HCT116 (cell line): ENCODE measurements around the gene TLE4. TPM values are rescaled to one million over a fixed set of nuclear protein-coding genes. Genes with fewer than 3 reads are reported as not detected.

Experiments
- ATAC-seq: fragments of 200-7000 bp; cut with Tn5 transposase; 2 replicates; pipeline ENCODE4 v1.9.1; 2020; ENCODE audit warnings: mild to moderate bottlenecking, moderate library complexity
- BruUV-seq: library from RNA; stranded (reverse); fragments of 400-500 nt; replicated peaks from 2 replicates; lab custom pipeline; 2021; lab: Mats Ljungman, UMichigan
- CTCF ChIA-PET: fragments of 300-600 bp; sonication (Branson Sonifier 250); formaldehyde crosslinking; loops from one replicate; lab custom pipeline; 2021; ENCODE audit warnings: antibody characterized with exemption; lab: Charles Lee
- POLR2A ChIA-PET: fragments of 300-600, 350-600 bp; sonication (Branson Sonifier 250); formaldehyde crosslinking; loops from one replicate; lab custom pipeline; 2021; ENCODE audit warnings: antibody characterized with exemption; lab: Charles Lee
- RAD21 ChIA-PET, 2 experiments: fragments of 300-600 bp; sonication (Branson Sonifier 250); formaldehyde crosslinking; loops; one replicate each; lab custom pipeline; 2023; ENCODE audit warnings: low total read pairs in 2 of 2; ENCODE audit not compliant: uncharacterized antibody in 2 of 2, unreplicated experiment in 2 of 2, low non-redundant PET in 1 of 2; lab: Charles Lee
- DNase-seq: peaks from one replicate; pipeline ENCODE4 v3.0.0-alpha.2; 2010; ENCODE audit warnings: low read depth, low spot score
- H2AFZ ChIP-seq: fragments of 200-600 bp; shearing (Covaris generic), sonication (generic); 2 replicates; pipeline ENCODE4 v1.6.1; 2017; ENCODE audit warnings: low read depth, mixed run types, mixed read lengths, antibody characterized with exemption, low read length; ENCODE audit not compliant: poor library complexity, severe bottlenecking
- H3K27ac ChIP-seq: 2 replicates; pipeline ENCODE4 v1.5.1; 2012; ENCODE audit warnings: low read depth, low read length
- H3K27me3 ChIP-seq: fragments of 200-600 bp; sonication (generic); 2 replicates; pipeline ENCODE4 v1.6.1; 2016; ENCODE audit warnings: mixed run types, low read length, mixed read lengths; ENCODE audit not compliant: insufficient read depth
- H3K36me3 ChIP-seq, 2 experiments: fragments of 200-500 bp in 1 of 2; fragments of 200-600 bp in 1 of 2; sonication (Bioruptor generic) in 1 of 2; sonication (generic) in 1 of 2; 2 replicates each; pipeline versions ENCODE4 v1.5.1 to v1.6.1; 2014 to 2016; ENCODE audit warnings: low read length in 2 of 2, inconsistent platforms in 1 of 2, mixed read lengths in 1 of 2, mixed run types in 1 of 2; ENCODE audit not compliant: insufficient read depth in 2 of 2, control insufficient read depth in 1 of 2
- H3K4me1 ChIP-seq, 2 experiments: fragments of 200-600 bp in 1 of 2; sonication (generic) in 1 of 2; 2 replicates each; pipeline versions ENCODE4 v1.5.1 to v1.6.1; 2012 to 2017; ENCODE audit warnings: low read length in 2 of 2, inconsistent platforms in 1 of 2, mild to moderate bottlenecking in 1 of 2, mixed read lengths in 1 of 2, mixed run types in 1 of 2, moderate library complexity in 1 of 2; ENCODE audit not compliant: insufficient read depth in 2 of 2, control insufficient read depth in 1 of 2
- H3K4me2 ChIP-seq: fragments of 200-600 bp; sonication (generic); 2 replicates; pipeline ENCODE4 v1.6.1; 2017; ENCODE audit warnings: mixed run types, low read length, mixed read lengths
- H3K4me3 ChIP-seq, 2 experiments: fragments of 200-600 bp in 1 of 2; sonication (generic) in 1 of 2; replicated peaks in 1 of 2; 2 replicates each; pipeline ENCODE4 v1.5.1; 2011 to 2016; ENCODE audit warnings: low read length in 2 of 2, control low read depth in 1 of 2, low read depth in 1 of 2, mild to moderate bottlenecking in 1 of 2, mixed read lengths in 1 of 2, mixed run types in 1 of 2
- H3K79me2 ChIP-seq: fragments of 200-600 bp; sonication (generic); 2 replicates; pipeline ENCODE4 v1.6.1; 2017; ENCODE audit warnings: mild to moderate bottlenecking, mixed run types, low read length, moderate library complexity, mixed read lengths; ENCODE audit not compliant: insufficient read depth
- H3K9ac ChIP-seq: fragments of 200-600 bp; sonication (generic); 2 replicates; pipeline ENCODE4 v1.6.1; 2016; ENCODE audit warnings: low read length, mixed read lengths
- H3K9me2 ChIP-seq: fragments of 200-600 bp; sonication (generic), shearing (Covaris generic); 2 replicates; pipeline ENCODE4 v1.6.1; 2017; ENCODE audit warnings: mixed run types, mild to moderate bottlenecking, moderate library complexity; ENCODE audit not compliant: insufficient read depth
- H3K9me3 ChIP-seq, 2 experiments: fragments of 200-500 bp in 1 of 2; fragments of 200-600 bp in 1 of 2; sonication (Bioruptor generic) in 1 of 2; sonication (generic) in 1 of 2; 2 replicates each; pipeline ENCODE4 v1.6.1; 2014 to 2017; ENCODE audit warnings: low read length in 2 of 2, mixed read lengths in 2 of 2, inconsistent platforms in 1 of 2, low read depth in 1 of 2, mild to moderate bottlenecking in 1 of 2, mixed run types in 1 of 2, moderate library complexity in 1 of 2; ENCODE audit not compliant: control insufficient read depth in 1 of 2, insufficient read depth in 1 of 2
- H4K20me1 ChIP-seq: fragments of 200-600 bp; sonication (generic), shearing (Covaris generic); 2 replicates; pipeline ENCODE4 v1.6.1; 2017; ENCODE audit warnings: mixed run types, mild to moderate bottlenecking, moderate library complexity; ENCODE audit not compliant: insufficient read depth
- ATF3 ChIP-seq: IDR thresholded peaks from 2 replicates; pipeline ENCODE4 v1.6.1; 2012
- CBX3 ChIP-seq: IDR thresholded peaks from 2 replicates; pipeline ENCODE4 v1.6.1; 2012; ENCODE audit warnings: low read depth
- CEBPB ChIP-seq: IDR thresholded peaks from 2 replicates; pipeline ENCODE4 v1.6.1; 2012; ENCODE audit warnings: low read depth
- EGR1 ChIP-seq: IDR thresholded peaks from 2 replicates; pipeline ENCODE4 v1.6.1; 2012; ENCODE audit warnings: low read depth
- ELF1 ChIP-seq: IDR thresholded peaks from 2 replicates; pipeline ENCODE4 v1.6.1; 2012; ENCODE audit warnings: low read depth, borderline replicate concordance
- MAX ChIP-seq: IDR thresholded peaks from 2 replicates; pipeline ENCODE4 v1.6.1; 2012
- POLR2A ChIP-seq: IDR thresholded peaks from 2 replicates; pipeline ENCODE4 v1.7.0; 2011; ENCODE audit warnings: borderline replicate concordance; ENCODE audit not compliant: insufficient read depth, insufficient read length; ENCODE audit errors: extremely low read depth
- POLR2AphosphoS5 ChIP-seq: IDR thresholded peaks from 2 replicates; pipeline ENCODE4 v1.6.1; 2011; ENCODE audit warnings: mild to moderate bottlenecking, low read depth, low read length, moderate library complexity
- RAD21 ChIP-seq: IDR thresholded peaks from 2 replicates; pipeline ENCODE4 v1.6.1; 2012; ENCODE audit warnings: low read depth, mild to moderate bottlenecking
- SIN3A ChIP-seq: IDR thresholded peaks from 2 replicates; pipeline ENCODE4 v1.6.1; 2012; ENCODE audit warnings: low read depth
- SP1 ChIP-seq: IDR thresholded peaks from 2 replicates; pipeline ENCODE4 v1.6.1; 2012; ENCODE audit warnings: low read depth
- SRF ChIP-seq: IDR thresholded peaks from 2 replicates; pipeline ENCODE4 v1.6.1; 2012; ENCODE audit warnings: low read depth
- TCF7L2 ChIP-seq: IDR thresholded peaks from 2 replicates; pipeline ENCODE4 v1.7.0; 2011; ENCODE audit warnings: borderline replicate concordance, inconsistent platforms; ENCODE audit not compliant: insufficient read depth, insufficient read length; ENCODE audit errors: extremely low read depth
- YY1 ChIP-seq: IDR thresholded peaks from 2 replicates; pipeline ENCODE4 v1.6.1; 2011; ENCODE audit warnings: low read length, low read depth, moderate library complexity, mild to moderate bottlenecking; ENCODE audit not compliant: insufficient replicate concordance; ENCODE audit errors: extremely low read depth
- ZFX ChIP-seq: fragments of 450-650 bp; IDR thresholded peaks from 2 replicates; pipeline ENCODE4 v1.6.1; 2017
- ZNF274 ChIP-seq: fragments of 200-500 bp; sonication (Bioruptor generic); IDR thresholded peaks from 2 replicates; pipeline ENCODE4 v1.6.1; 2014; ENCODE audit warnings: mild to moderate bottlenecking, low read depth, low read length, inconsistent platforms
- intact Hi-C: fragments of 100-400 bp; cut with micrococcal nuclease; formaldehyde crosslinking; loops from 2 replicates; pipeline ENCODE4 v1.10.0; 2022
- total RNA-seq: library from RNA; stranded (reverse); gene quantifications from one replicate; pipeline ENCODE4 v1.2.1, GENCODE V29; 2021; ENCODE audit not compliant: unreplicated experiment
- TF ChIP-seq, protein P1 (sequence below): IDR thresholded peaks from 2 replicates; pipeline ENCODE4 v1.6.1; 2012; ENCODE audit warnings: low read depth

Gene TLE4
- total RNA-seq, 1 experiment from 2014 or later: 0.39 TPM

DNA sequence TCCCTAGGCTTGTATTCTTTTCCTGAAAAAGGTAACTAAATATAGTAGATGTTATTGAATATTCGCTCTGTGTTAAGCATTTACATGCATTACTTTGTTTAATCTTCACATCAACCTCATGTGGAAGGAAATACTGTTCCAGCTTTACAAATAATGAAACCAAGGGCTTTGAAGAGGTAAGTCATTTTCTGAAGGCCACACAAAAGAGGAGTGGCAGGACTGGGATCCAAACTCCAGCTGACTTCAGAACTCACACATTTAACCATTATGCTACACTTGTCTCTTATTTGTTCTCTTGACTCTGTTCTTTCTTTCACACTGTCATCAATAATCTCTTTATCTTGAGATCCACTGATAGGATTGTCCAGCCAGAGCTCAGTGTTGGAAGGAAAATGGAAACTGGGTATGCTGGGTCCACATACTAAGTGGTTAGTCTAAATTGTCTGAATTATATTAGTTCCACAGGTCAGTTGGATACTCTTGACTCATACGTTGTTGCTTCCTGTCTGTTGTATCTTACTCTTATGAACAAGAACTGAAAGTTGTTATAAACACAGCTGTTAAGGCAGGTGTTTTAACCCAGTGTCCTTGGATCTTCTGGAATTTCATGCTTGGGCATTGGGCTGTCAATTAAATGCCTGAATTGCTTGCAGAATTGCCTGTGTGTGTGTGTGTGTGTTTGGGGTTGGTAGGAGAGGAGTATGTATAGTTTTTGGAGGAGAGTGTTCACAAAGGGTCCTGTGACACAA lies 65.6 kb downstream of the TLE4 start:
- no peak for ATAC-seq
- CTCF ChIA-PET: no interaction called here

DNA sequence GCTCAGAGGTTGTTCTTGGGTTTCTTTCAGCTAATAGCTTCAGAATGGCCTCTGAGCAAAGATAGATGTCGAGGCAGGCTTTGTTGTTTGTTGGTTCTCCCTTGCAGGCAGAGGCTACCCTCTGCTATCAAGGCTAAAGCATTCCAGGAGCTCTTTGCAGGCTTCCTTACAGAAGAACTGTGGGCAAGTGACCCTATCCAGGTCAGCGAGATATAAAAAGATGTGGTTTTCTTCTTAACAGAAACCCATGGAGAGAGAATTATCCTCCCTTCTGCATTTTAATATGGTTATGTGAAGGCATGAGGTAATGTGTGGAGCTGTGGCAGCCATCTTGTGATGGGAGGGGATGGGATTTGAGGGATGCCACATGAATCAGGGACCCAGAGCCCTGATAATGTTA lies 67.0 kb downstream of the TLE4 start:
- ChIA-PET CTCF (no interaction called here), POLR2A (no interaction called here), RAD21 (no interaction called here)
- peaks cover 7% of the 10 kb centered on the region in 2 experiments; a peak in 2 of 4 replicates for H3K9me3 ChIP-seq
- no peak overlapping the region for H2AFZ ChIP-seq
- no peak overlapping the region for H3K4me3 ChIP-seq
- no peak overlapping the region for H3K4me2 ChIP-seq
- DNase-seq: no peak
- no peak overlapping the region for H3K27ac ChIP-seq
- no peaks in the 10 kb centered on the region for H3K27me3 ChIP-seq
- no peaks in the 10 kb centered on the region for H3K79me2 ChIP-seq
- BruUV-seq: no TSS peak
- no peak for ATAC-seq
- no peaks in the 10 kb centered on the region for H3K9me2 ChIP-seq
- no peaks in the 10 kb centered on the region for H4K20me1 ChIP-seq
- H3K9ac ChIP-seq: no peak overlapping the region
- no peaks in the 10 kb centered on the region for H3K4me1 ChIP-seq
- H3K36me3 ChIP-seq: no peaks in the 10 kb centered on the region
- intact Hi-C loops: no loop called here
- no peak for TF ChIP-seq MAX
- no peak for TF ChIP-seq YY1
- TF ChIP-seq ELF1: no peak
- TF ChIP-seq, protein P1, sequence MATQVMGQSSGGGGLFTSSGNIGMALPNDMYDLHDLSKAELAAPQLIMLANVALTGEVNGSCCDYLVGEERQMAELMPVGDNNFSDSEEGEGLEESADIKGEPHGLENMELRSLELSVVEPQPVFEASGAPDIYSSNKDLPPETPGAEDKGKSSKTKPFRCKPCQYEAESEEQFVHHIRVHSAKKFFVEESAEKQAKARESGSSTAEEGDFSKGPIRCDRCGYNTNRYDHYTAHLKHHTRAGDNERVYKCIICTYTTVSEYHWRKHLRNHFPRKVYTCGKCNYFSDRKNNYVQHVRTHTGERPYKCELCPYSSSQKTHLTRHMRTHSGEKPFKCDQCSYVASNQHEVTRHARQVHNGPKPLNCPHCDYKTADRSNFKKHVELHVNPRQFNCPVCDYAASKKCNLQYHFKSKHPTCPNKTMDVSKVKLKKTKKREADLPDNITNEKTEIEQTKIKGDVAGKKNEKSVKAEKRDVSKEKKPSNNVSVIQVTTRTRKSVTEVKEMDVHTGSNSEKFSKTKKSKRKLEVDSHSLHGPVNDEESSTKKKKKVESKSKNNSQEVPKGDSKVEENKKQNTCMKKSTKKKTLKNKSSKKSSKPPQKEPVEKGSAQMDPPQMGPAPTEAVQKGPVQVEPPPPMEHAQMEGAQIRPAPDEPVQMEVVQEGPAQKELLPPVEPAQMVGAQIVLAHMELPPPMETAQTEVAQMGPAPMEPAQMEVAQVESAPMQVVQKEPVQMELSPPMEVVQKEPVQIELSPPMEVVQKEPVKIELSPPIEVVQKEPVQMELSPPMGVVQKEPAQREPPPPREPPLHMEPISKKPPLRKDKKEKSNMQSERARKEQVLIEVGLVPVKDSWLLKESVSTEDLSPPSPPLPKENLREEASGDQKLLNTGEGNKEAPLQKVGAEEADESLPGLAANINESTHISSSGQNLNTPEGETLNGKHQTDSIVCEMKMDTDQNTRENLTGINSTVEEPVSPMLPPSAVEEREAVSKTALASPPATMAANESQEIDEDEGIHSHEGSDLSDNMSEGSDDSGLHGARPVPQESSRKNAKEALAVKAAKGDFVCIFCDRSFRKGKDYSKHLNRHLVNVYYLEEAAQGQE: no peak
- no peak for TF ChIP-seq EGR1
- TF ChIP-seq ZFX: no peak
- TF ChIP-seq POLR2A: no peak
- no peak for TF ChIP-seq SP1
- no peak for TF ChIP-seq SIN3A
- no peak for TF ChIP-seq SRF
- TF ChIP-seq CEBPB: no peak

More for the DNA sequence above, 65.6 kb downstream of the TLE4 start:
- Histone ChIP-seq H3K9ac (no peak overlapping the region), H3K27ac (no peak overlapping the region), H3K9me2 (no peaks in the 10 kb centered on the region), H3K4me3 (no peak overlapping the region), H3K9me3 (peaks cover 7% of the 10 kb centered on the region in 2 experiments; a peak in 2 of 4 replicates), H3K27me3 (no peaks in the 10 kb centered on the region)
- intact Hi-C loops: no loop called here
- no TSS peak for BruUV-seq
- POLR2A ChIA-PET: no interaction called here
- TF ChIP-seq CBX3 (no peak), TCF7L2 (no peak), ATF3 (no peak), ZFX (no peak), ZNF274 (no peak), SP1 (no peak), SIN3A (no peak), POLR2A (no peak), POLR2AphosphoS5 (no peak), RAD21 (no peak), MAX (no peak)
- TF ChIP-seq, all 23 proteins: peak for 0
- Histone ChIP-seq H3K36me3 (no peaks in the 10 kb centered on the region), H2AFZ (no peak overlapping the region), H3K79me2 (no peaks in the 10 kb centered on the region), H3K4me2 (no peak overlapping the region), H3K4me1 (no peaks in the 10 kb centered on the region), H4K20me1 (no peaks in the 10 kb centered on the region)
- no peak for DNase-seq
- RAD21 ChIA-PET: no interaction called here
